ENCODE results near the gene NKAIN2.

DNA sequence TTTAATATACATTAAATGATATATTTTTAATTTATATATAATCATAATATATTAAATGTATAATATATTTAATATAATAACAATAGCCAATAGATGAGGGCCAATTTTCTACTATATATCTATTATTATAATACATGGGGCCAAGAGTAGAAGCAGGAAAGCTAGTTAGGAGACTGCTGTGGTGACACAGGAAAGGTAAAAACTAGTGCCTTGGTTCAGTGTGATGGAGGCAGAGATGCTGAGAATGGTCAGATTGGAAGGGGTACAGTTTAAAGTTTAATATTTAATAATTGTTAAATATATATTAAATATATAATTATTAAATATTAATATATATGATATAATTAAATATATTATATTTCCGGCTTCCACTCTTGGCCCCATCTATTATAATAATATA, 1055.7 kb downstream of the NKAIN2 start:
- no peak for TF ChIP-seq POLR2A (IDR thresholded peaks at IDR 0.05)
- TF ChIP-seq, protein P1, sequence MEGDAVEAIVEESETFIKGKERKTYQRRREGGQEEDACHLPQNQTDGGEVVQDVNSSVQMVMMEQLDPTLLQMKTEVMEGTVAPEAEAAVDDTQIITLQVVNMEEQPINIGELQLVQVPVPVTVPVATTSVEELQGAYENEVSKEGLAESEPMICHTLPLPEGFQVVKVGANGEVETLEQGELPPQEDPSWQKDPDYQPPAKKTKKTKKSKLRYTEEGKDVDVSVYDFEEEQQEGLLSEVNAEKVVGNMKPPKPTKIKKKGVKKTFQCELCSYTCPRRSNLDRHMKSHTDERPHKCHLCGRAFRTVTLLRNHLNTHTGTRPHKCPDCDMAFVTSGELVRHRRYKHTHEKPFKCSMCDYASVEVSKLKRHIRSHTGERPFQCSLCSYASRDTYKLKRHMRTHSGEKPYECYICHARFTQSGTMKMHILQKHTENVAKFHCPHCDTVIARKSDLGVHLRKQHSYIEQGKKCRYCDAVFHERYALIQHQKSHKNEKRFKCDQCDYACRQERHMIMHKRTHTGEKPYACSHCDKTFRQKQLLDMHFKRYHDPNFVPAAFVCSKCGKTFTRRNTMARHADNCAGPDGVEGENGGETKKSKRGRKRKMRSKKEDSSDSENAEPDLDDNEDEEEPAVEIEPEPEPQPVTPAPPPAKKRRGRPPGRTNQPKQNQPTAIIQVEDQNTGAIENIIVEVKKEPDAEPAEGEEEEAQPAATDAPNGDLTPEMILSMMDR (IDR thresholded peaks at IDR 0.05 in 4 of 5, conservative IDR thresholded peaks at IDR 0.05 in 1 of 5) = no peak
